GM19099 (cell line): ENCODE measurements around the gene GTPBP6.

Experiments
- POLR2A ChIP-seq: IDR thresholded peaks from 3 replicates; pipeline ENCODE4 v1.6.1; 2011; ENCODE audit warnings: low read depth; ENCODE audit not compliant: insufficient read length; ENCODE audit errors: extremely low read depth

Gene GTPBP6

GRCh38 chrX:355329-356050 is 36.9 kb upstream of the GTPBP6 start:
- TF ChIP-seq POLR2A = no peak

- no peak for TF ChIP-seq POLR2A
These were observed 35.3 kb upstream of the GTPBP6 start for GRCh38 chrX:353566-354535.

GRCh38 chrX:352582-353314 is 34.2 kb upstream of the GTPBP6 start:
- no peak for TF ChIP-seq POLR2A

- TF ChIP-seq POLR2A = no peak
These were observed 33.6 kb upstream of the GTPBP6 start for GRCh38 chrX:352181-352580.

GRCh38 chrX:351736-352135 is 33.1 kb upstream of the GTPBP6 start:
- no peak for TF ChIP-seq POLR2A

GRCh38 chrX:350534-351323 is 32.1 kb upstream of the GTPBP6 start:
- TF ChIP-seq POLR2A = no peak

- TF ChIP-seq POLR2A = no peak
These were observed 31.5 kb upstream of the GTPBP6 start for GRCh38 chrX:350148-350533.

- no peak for TF ChIP-seq POLR2A
These were observed 31.1 kb upstream of the GTPBP6 start for GRCh38 chrX:349702-350101.

- no peak for TF ChIP-seq POLR2A
These were observed 30.6 kb upstream of the GTPBP6 start for GRCh38 chrX:349196-349595.

GRCh38 chrX:348461-349117 is 30.0 kb upstream of the GTPBP6 start:
- no peak for TF ChIP-seq POLR2A

GRCh38 chrX:347351-348117 is 28.9 kb upstream of the GTPBP6 start:
- no peak for TF ChIP-seq POLR2A

GRCh38 chrX:346034-346813 is 27.6 kb upstream of the GTPBP6 start:
- TF ChIP-seq POLR2A = no peak
